IPS-11a (cell line): ENCODE measurements around the gene GPR15.
"Not testable (repeated sequence)": the region's sequence is repeated elsewhere in the genome, so short reads cannot be mapped to it uniquely, and the experiment has no call there.

Experiments
- H3K4me3 ChIP-seq: one replicate; pipeline ENCODE4 v1.5.1; 2013; ENCODE audit warnings: low read depth, low read length, control low read depth

GPR15 gene

GRCh38 chr3:98556164-98557130, 24.7 kb downstream of the GPR15 start:
- no peak overlapping the region for H3K4me3 ChIP-seq

DNA sequence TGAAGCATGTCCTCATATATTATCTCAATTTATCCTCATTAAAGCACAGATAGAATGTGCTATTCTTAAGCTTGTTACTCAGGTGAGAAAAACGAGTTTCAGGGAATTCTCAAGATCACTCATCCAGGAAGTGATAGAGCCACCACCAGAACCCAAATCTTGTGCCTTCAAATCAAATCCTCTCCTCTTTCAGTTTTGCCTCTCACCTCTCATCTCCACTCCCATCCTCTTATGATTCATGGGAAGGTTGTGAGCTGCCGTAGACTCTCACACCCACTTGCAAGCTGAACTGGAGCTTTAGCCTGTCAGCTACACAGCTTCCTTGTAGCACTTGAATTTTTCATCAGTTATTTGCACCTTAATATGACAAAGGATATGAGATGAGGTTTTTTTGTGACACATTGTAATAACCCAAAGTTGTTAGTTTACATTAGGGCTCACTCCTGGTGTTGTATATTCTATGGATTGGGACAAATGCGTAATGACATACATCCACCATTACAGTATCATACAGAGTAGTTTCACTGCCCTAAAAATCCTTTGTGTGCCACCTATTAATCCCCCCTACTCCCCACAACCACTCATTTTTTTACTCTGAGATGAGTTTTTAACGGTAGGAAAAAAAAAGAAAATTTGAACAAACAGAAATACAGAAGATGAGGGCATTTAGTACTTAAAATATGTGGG, 25.7 kb downstream of the GPR15 start:
- no peak overlapping the region for H3K4me3 ChIP-seq

GRCh38 chr3:98558100-98558827, 26.5 kb downstream of the GPR15 start:
- H3K4me3 ChIP-seq = no peak overlapping the region

DNA sequence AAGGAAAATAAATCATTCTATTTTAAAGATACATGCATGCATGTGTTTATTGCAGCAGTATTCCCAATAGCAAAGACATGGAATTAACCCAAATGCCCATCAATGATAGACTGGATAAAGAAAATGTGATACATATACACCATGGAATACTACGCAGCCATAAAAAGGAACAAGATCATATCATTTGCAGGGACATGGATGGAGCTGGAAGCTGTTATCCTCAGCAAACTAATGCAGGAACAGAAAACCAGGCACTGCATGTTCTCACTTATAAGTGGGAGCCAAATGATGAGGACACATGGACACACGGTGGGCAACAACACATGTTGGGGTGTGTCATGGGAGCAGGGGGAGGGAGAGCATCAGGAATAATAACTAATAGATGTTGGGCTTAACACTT, 28.0 kb downstream of the GPR15 start:
- not testable (repeated sequence) for H3K4me3 ChIP-seq

- H3K4me3 ChIP-seq = no peak overlapping the region
Observed at GRCh38 chr3:98560911-98561310, 29.1 kb downstream of the GPR15 start.

GRCh38 chr3:98561727-98562521, 30.1 kb downstream of the GPR15 start:
- no peak overlapping the region for H3K4me3 ChIP-seq

- H3K4me3 ChIP-seq = no peak overlapping the region
Observed at GRCh38 chr3:98563661-98564281, 32.0 kb downstream of the GPR15 start.

DNA sequence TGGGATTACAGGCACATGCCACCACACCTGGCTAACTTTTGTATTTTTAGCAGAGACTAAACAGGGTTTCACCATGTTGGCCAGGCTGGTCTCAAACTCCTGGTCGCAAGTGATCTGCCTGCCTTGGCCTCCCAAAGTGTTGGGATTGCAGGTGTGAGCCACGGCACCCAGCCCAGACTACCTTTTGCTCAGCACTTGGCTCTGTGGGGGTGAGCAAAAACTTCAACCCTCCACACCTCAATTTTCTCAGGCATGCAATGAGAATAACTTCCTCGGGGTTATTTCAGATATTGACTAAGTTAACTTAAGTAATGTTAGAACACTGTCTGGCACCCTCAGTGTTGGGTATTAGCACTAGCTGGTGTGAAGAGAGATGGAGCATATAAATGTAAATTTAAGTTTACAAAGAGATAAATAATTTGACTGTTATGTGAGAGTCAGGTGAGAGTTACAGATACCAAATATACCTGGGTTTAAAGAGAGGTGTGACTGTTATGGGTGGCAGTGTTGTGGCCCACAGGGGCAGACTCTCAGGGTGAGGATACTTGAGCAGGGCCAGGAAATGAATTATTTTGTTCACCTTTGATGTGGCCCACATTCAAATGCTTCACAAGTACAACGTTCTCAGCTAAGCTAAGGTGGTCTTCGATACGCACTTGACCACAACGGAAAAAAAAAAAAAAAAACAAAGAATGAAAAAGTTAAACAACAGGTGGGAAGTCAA, 32.7 kb downstream of the GPR15 start:
- no peak overlapping the region for H3K4me3 ChIP-seq

GRCh38 chr3:98565237-98565643, 33.5 kb downstream of the GPR15 start:
- H3K4me3 ChIP-seq = no peak overlapping the region

GRCh38 chr3:98565843-98566242, 34.1 kb downstream of the GPR15 start:
- H3K4me3 ChIP-seq = no peak overlapping the region

- H3K4me3 ChIP-seq = no peak overlapping the region
Observed at GRCh38 chr3:98567666-98568270, 36.0 kb downstream of the GPR15 start.

DNA sequence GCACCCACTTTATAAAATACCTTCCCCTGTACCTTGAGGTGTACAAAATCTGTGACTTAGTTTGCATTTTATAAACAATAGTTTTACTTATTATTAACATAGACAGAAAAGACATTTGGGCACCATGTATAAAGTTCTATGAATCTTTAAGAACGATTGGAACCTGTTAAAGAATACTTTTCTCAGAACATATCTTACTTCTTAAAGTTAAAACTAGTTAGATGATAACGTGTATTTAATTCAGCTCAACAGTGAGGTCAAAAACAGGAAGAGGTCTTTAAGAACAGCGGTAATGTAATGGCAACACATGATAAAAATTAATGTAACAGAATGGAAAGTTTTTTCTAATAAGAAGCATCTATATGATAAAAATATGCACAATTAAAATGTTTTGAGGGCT, 36.6 kb downstream of the GPR15 start:
- H3K4me3 ChIP-seq = no peak overlapping the region

DNA sequence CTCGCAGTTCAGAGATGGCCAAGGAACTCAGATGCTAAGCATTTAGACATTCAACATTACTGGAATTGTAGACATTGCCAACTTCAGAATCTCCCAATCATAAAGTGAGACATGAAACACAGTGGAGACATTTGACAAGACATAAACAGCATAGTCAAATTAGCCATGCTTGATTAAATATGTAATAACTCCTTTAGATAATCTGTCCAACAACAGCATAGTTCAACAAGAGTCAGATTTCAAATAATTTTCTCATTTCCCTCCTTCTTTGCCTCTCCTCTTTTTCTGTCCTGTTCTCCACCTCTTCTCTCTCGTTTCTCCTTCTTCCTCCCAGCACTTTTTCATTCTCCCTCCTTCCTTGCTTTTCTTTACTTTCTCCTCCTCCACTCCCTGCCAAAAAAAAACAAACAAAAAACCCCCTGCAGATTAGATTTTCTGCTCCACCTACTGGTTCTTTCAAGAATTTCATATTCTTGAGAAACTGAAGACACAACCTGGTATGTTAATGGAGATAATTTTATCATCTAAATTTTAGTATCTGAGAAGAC, 41.5 kb downstream of the GPR15 start:
- H3K4me3 ChIP-seq = no peak overlapping the region

GRCh38 chr3:98574132-98574531, 42.4 kb downstream of the GPR15 start:
- H3K4me3 ChIP-seq = no peak overlapping the region

GRCh38 chr3:98577178-98577895, 45.6 kb downstream of the GPR15 start:
- no peak overlapping the region for H3K4me3 ChIP-seq

DNA sequence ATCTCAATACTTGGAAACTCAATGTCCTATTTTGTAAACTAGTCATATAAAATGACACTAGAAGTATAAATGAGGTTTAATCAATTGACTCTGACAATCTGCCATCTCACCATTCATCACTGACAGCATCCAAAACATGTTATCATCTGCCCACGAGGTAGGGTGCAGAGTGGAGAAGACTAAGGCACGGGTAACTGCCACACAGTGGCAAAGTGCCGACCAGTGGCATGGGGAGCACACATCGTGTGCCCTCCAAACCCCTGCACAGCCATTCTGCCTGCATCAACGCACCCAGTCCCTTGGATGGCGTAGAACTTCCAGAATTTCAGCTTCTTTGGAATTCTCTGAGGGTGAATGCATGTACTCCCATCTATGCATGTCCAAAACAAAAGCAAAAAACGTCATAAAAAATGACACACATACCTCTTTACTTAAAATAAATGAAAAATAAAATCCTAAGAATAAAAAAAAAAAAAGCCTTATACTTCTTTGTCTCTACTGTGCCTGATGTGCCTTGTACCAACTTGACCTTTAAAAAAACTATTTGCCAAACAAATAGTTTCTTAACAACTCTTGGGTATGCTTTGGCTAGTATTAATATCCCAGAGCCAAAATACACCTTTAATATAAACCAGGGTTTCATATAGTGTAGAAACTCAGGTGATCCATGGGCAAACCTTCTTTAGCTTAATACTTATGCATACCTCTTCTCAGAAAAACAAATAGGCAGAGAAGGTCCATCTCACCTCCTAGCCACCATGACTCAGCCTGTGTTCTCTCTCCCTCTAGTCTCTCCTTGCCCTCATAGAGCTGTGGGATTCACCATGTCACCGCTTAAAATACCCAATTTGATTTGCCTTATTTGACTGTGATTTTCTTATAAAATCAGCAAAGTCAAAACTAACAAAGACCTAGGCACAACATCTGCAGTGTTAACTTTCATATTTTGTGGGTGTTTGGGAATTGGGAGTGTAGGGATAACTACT, 48.9 kb downstream of the GPR15 start:
- no peak overlapping the region for H3K4me3 ChIP-seq

DNA sequence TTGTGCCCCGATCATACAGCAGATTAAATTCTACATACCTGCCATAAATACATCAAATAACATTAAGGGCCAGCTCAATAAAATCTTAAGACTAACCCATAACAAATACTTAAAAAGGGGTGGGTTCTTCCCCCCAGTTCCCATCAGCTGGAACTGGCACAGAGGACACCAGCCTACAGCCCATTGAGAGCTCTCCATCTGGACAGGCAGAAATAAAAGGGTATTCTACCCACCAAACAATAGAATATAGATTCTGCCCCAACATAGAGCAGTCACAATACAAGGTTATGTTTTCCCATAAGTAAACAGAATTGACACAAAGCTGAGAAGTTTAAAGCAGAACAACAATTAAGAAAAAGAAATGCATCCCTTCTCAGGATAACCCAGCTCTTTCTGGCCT, 49.7 kb downstream of the GPR15 start:
- H3K4me3 ChIP-seq = no peak overlapping the region
